Measurements from ENCODE around the gene CELF5. TPM values are rescaled to one million over a fixed set of nuclear protein-coding genes. Genes with fewer than 3 reads are reported as not detected.
A peak's percentile ranks its signal among the peaks of the same experiment; 100 is the strongest.

The CELF5 gene
- total and polyA plus RNA-seq, 9 of the 15 experiments (the other 6 are each of a cell fraction or from before 2014, with no cell fraction given) = 0.01 to 0.56 (median 0.22) TPM

DNA sequence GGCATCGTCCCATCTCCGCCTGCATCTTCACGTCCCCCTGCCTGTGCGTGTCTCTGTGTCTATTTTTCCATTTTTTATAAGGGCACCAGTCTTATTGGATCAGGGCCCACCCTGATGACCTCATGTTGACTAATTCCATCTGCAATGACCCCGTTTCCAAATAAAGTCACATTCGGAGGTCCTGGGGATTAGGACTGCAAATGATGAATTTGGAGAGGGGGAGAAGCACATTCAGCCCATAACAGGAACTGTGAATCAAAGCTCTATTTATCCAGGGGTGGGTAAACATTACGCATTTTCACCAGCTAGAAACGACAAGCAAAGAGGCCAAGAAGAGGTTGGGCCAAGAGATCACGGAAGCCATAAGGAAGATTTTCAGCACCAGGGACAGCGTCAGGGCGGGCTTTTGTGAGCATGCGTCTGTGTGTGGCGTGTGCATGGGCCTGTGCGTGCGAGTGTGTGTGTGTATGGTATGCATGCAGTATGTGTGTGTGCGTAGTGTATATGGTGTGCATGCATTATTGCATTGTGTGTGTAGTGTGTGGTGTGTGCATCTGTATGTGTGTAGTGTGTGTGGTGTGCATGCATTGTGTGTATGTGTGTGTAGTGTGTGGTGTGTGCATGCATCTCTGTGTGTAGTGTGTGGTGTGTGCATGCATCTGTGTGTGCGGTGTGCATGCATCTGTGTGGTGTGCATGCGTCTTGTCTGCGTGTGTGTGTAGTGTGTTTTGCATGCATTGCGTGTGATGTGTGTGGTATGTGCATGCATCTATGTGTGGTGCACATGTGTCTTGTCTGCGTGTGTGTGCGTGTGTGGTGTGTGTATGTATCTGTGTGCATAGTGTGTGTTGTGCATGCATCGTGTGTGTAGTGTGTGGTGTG, 19.6 kb downstream of the CELF5 start (continued):
- TF ChIP-seq HMGN3 (IDR thresholded peaks at IDR 0.05; ENCODE audit: borderline replicate concordance, extremely low read depth, insufficient read length, low read depth, low read length) (no peak), ZSCAN32 (CRISPR knock-in tag; IDR thresholded peaks at IDR 0.05) (no peak), FOXK2 (conservative IDR thresholded peaks at IDR 0.05 in 1 of 2, IDR thresholded peaks at IDR 0.05 in 1 of 2; ENCODE audit: low read depth in 2 of 2) (peak in 1 of 2 experiments; percentile 35; a peak in 1 of 4 replicates), KDM1A (IDR thresholded peaks at IDR 0.05) (peak in 1 of 2 experiments; percentile 76; a peak in 1 of 4 replicates), SAP30 (IDR thresholded peaks at IDR 0.05; ENCODE audit: borderline replicate concordance, insufficient read depth, low read depth, low read length, poor library complexity, severe bottlenecking) (no peak), FOXK1 (CRISPR knock-in tag; IDR thresholded peaks at IDR 0.05; ENCODE audit: borderline replicate concordance) (peak; percentile 62; the same call in 1 of the 2 replicates), ZSCAN29 (IDR thresholded peaks at IDR 0.05) (no peak), SP1 (CRISPR knock-in tag; IDR thresholded peaks at IDR 0.05) (no peak), CBX3 (IDR thresholded peaks at IDR 0.05; ENCODE audit: borderline replicate concordance in 1 of 2, low read length in 2 of 2) (peak in 1 of 2 experiments; percentile 42; a peak in 1 of 3 replicates), MXI1 (IDR thresholded peaks at IDR 0.05; ENCODE audit: low read depth, low read length) (peak; percentile 67; the same call in 1 of the 2 replicates)
- TF ChIP-seq, protein P1, sequence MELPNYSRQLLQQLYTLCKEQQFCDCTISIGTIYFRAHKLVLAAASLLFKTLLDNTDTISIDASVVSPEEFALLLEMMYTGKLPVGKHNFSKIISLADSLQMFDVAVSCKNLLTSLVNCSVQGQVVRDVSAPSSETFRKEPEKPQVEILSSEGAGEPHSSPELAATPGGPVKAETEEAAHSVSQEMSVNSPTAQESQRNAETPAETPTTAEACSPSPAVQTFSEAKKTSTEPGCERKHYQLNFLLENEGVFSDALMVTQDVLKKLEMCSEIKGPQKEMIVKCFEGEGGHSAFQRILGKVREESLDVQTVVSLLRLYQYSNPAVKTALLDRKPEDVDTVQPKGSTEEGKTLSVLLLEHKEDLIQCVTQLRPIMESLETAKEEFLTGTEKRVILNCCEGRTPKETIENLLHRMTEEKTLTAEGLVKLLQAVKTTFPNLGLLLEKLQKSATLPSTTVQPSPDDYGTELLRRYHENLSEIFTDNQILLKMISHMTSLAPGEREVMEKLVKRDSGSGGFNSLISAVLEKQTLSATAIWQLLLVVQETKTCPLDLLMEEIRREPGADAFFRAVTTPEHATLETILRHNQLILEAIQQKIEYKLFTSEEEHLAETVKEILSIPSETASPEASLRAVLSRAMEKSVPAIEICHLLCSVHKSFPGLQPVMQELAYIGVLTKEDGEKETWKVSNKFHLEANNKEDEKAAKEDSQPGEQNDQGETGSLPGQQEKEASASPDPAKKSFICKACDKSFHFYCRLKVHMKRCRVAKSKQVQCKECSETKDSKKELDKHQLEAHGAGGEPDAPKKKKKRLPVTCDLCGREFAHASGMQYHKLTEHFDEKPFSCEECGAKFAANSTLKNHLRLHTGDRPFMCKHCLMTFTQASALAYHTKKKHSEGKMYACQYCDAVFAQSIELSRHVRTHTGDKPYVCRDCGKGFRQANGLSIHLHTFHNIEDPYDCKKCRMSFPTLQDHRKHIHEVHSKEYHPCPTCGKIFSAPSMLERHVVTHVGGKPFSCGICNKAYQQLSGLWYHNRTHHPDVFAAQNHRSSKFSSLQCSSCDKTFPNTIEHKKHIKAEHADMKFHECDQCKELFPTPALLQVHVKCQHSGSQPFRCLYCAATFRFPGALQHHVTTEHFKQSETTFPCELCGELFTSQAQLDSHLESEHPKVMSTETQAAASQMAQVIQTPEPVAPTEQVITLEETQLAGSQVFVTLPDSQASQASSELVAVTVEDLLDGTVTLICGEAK (IDR thresholded peaks at IDR 0.05) = peak; percentile 43; the same call in 1 of the 2 replicates
- TF ChIP-seq, protein P1 (CRISPR knock-in tag; IDR thresholded peaks at IDR 0.05) = peak; percentile 54; the same call in 1 of the 2 replicates
- TF ChIP-seq, protein P2, sequence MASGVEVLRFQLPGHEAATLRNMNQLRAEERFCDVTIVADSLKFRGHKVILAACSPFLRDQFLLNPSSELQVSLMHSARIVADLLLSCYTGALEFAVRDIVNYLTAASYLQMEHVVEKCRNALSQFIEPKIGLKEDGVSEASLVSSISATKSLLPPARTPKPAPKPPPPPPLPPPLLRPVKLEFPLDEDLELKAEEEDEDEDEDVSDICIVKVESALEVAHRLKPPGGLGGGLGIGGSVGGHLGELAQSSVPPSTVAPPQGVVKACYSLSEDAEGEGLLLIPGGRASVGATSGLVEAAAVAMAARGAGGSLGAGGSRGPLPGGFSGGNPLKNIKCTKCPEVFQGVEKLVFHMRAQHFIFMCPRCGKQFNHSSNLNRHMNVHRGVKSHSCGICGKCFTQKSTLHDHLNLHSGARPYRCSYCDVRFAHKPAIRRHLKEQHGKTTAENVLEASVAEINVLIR (CRISPR knock-in tag; IDR thresholded peaks at IDR 0.05) = no peak
- TF ChIP-seq, protein P3, sequence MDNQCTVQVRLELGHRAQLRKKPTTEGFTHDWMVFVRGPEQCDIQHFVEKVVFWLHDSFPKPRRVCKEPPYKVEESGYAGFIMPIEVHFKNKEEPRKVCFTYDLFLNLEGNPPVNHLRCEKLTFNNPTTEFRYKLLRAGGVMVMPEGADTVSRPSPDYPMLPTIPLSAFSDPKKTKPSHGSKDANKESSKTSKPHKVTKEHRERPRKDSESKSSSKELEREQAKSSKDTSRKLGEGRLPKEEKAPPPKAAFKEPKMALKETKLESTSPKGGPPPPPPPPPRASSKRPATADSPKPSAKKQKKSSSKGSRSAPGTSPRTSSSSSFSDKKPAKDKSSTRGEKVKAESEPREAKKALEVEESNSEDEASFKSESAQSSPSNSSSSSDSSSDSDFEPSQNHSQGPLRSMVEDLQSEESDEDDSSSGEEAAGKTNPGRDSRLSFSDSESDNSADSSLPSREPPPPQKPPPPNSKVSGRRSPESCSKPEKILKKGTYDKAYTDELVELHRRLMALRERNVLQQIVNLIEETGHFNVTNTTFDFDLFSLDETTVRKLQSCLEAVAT (IDR thresholded peaks at IDR 0.05) = peak; percentile 41 to 79; a peak in 1 of 4 replicates

Measured in K562 (cell line).